Mucosa of gallbladder (tissue), 1 donor: Measurements from ENCODE around the gene KCNK1. TPM values are rescaled to one million over a fixed set of nuclear protein-coding genes. Genes with fewer than 3 reads are reported as not detected.
"Not testable (repeated sequence)": the region's sequence is repeated elsewhere in the genome, so short reads cannot be mapped to it uniquely, and the experiment has no call there.

Experiments used
- DNase-seq: peaks from one replicate; pipeline ENCODE4 v3.0.0-alpha.2; 2020; ENCODE audit warnings: low spot score
- total RNA-seq: library from RNA; stranded (reverse); gene quantifications from one replicate; pipeline ENCODE4 v1.2.1, GENCODE V29; 2021
- donor health status: DM: no; HTN: no; CAD: no.

KCNK1 gene
- total RNA-seq, 1 donor from 2014 or later = 24.5 TPM

DNA sequence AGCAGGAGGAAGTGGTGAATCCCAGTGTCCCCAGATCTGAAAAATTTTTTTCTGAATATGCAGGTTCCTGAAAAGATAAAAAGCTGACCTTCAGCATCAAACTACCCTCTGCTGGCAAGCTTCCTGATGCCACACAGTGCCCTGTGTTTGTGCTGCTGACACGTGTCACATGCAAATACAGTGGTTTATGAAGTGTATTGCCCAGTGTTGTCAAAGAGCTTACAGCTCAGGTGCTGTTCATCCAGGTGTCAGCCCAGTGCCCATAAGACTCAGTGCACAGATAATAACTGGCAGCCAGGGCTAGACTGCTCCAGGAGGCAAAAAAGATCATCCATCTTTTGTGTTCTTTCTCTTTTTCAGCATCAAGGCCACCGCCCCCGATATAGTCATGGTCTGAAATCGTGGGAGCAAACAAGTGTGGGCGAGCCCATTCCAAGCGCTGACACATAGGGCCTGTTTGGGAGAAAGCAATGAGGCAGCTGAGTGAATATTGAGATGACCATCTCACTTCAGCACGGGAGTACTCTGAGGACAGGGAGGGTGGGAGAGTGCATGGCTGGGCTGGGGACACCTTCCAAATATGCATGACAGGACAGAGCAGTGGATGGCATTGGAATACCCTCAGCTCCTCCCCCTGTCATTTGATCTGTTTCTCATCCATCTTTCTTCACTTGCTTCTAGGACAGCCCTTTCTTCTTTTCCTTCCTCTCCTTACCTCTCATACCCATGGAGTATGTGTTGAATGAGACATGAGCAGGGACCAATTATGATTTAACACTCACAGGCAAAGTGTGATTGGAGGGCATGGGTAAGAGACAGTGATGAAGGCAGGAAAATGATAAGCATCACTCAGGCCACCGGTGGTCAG is 6.4 kb upstream of the KCNK1 start:
- peak; percentile 33 for DNase-seq

- no peak for DNase-seq
Measured at GRCh38 chr1:233608988-233609387, 4.9 kb upstream of the KCNK1 start.

DNA sequence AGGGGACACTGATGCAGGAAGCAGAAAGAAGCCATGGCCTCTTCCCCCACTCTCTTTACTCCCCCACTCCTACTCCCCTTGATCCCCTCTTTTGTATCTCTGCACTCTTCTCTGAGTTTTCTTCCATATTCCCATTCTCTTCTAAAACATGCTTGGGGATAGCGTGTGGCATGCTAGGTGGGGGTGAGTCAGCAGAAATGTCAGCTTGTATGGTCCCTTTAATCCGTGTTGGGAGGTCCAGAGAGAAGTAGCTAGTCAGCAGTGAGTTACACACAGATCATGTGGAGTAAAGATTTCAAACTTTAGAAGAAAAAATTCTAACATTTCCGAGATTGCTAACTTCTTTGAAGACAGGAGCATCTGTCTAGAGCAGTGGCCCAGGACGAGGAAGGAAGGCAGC is 4.0 kb upstream of the KCNK1 start:
- no peak for DNase-seq

DNA sequence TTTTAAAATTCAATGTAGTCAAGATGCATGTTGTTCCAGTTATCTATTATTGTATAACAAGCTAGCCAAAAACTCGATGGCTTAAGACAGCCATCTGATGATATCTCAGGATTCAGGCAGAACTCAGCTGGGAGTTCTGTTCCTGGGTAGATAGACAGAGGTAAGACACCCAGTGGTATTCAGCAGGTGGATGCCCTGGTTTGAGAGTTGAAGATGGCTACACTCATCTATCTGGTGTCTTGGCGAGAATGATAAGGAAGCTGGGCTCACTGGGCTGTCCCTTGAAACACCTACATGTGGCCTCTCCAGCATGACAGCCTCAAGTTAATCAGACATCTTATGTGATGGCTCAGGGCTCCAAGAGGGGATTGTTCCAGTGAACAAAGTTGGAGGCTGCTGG is 3.3 kb upstream of the KCNK1 start:
- no peak for DNase-seq

DNA sequence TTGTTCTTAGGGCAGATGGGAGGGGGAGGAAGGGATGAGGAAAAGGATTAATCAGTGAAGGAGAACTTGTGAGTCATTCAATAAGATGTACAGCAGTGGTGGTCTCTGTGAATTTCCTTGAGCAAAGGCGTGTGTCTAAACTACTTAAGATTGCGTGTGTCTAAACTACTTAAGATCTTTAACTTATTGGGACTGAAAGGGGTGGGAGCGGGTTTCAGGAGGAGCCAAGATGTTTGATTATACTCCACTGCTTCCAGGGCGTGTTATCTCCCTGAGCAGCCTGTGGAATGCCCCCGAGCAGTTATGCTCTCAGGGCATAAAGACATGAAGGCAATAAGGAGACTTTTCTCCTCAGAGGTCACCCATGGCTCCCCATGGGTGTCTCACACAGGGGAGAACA is 2.5 kb upstream of the KCNK1 start:
- not testable (repeated sequence) for DNase-seq

DNA sequence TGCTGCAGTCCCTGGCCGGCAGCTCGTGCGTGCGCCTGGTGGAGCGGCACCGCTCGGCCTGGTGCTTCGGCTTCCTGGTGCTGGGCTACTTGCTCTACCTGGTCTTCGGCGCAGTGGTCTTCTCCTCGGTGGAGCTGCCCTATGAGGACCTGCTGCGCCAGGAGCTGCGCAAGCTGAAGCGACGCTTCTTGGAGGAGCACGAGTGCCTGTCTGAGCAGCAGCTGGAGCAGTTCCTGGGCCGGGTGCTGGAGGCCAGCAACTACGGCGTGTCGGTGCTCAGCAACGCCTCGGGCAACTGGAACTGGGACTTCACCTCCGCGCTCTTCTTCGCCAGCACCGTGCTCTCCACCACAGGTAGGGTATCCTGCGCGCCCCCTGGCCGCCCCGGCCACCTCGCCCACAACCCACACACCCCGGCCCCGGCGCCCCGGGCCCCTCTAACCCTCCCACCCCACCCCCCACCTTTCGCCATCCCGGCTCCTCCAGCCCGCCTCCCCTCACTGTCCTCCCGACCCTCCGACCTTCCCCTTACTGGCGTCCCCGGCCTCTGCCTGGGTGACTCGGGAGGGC is 352 bp downstream of the KCNK1 start:
- peak; percentile 16 for DNase-seq

- no peak for DNase-seq
Measured at GRCh38 chr1:233614743-233615521, 1.0 kb downstream of the KCNK1 start.

DNA sequence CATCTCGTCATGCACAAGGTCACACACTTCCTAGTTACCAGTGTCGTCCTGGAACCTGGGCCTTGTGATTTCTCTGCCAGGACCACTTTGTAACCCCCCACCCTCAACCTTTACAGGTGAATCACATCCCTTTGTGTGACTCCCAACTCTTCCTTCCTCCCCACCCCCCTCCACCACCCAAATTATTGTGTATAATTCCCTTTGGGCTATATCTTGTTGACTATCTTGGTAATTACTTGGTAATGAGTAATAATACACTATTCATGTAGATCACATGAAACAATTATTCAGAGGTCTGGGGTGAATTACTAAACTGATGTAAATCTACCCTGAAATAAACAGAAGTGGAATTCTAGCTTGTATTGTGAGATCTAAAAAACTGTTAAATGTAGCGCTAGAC is 1.7 kb downstream of the KCNK1 start:
- no peak for DNase-seq

- DNase-seq = no peak
Measured at GRCh38 chr1:233617025-233617424, 3.1 kb downstream of the KCNK1 start.

DNA sequence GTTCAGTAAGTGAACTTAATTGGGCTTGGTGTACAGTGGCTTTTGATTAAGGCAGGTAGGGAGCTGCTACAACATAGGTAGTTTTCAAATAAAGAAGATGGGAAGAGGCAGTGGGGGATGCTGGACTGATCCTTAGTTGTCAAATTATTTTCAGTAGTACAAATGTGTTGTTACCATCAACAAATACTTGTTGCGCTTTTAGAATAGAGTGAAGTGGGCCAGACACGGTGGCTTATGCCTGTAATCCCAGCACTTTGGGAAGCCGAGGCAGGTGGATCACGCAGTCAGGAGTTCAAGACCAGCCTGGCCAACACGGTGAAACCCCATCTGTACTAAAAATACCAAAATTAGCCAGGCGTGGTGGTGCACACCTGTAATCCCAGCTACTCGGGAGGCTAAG is 5.5 kb downstream of the KCNK1 start:
- DNase-seq = not testable (repeated sequence)

DNA sequence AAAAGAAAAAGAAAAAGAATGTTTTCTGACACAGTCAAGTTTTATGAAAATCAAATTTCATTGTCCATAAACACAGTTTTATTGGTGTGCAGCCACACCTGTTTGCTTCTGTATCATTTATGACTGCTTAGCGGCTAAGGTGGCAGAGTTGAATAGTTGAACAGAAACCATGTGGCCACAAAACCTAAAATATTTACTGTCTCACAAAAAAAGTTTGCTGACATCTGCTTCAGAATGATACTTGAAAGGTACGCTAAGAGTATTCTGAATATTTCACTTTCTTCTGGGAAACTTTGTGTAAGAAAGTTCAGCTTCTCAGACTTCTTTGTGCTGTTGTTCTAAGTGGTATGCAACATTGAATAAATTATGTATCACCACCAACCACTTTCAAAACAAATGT is 6.2 kb downstream of the KCNK1 start:
- DNase-seq = no peak

GRCh38 chr1:233621923-233622322 is 8.0 kb downstream of the KCNK1 start:
- DNase-seq = no peak

- DNase-seq = no peak
Measured at GRCh38 chr1:233624289-233624688, 10.4 kb downstream of the KCNK1 start.

DNA sequence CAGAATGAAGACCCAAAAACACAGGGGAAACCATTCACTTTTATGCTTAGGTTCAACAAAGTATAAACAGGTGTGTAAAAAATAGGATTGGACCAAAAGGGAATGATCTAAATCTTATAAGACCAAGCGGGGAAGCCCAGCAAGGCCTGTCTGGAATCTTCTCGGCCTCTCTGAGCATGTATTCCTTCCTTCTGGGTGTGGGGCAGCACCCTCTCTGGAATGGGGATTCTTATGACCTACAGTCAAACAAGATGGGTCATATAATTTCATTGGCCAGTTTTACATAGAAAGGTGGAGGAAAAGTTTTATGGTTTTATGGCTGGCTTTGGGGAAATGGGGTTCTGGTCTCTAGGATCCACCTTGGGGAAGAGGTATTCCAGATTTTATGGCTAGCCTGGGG is 11.2 kb downstream of the KCNK1 start:
- DNase-seq = no peak

DNA sequence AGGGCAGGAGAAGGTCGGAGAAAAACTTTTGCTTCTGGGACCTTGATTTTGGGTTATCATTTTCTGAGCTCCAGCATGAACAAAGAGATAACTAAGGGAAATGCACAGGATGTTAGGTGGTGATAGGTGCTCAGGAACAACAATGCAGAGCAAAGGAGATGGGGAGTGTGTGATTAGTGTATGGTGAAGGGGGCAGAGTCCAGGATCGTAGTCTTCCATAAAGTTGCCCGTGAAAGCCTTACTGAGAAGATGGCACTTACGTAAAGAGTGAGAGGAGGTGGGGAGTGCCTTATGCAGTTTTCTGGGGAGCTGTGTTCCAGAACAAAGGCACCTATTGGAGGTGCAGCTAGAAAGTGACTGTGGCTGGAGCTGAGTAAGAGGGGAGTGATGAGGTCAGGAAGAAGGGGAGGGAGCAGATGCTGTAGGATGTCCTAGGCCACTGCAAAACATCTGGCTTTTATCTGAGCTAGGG is 11.6 kb downstream of the KCNK1 start:
- DNase-seq = no peak

DNA sequence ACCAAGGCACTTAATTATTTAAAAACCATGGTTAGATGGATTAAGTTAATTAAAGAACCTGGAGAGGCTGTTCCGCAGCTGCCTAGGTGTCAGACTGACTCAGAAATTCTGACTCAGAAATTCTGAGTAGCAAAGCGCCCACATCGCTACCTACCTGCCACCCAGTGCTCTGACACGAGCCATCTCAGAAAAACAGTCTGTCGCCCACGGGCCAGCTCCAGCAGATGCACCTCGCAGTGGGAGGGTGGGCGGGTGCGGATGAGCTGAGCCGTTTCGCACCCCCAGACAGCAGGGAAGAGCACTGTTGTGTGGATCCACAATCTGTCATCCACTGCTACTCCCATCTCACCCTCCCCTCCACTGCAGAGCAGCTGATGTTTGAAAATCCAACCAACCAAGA is 13.5 kb downstream of the KCNK1 start:
- no peak for DNase-seq

DNA sequence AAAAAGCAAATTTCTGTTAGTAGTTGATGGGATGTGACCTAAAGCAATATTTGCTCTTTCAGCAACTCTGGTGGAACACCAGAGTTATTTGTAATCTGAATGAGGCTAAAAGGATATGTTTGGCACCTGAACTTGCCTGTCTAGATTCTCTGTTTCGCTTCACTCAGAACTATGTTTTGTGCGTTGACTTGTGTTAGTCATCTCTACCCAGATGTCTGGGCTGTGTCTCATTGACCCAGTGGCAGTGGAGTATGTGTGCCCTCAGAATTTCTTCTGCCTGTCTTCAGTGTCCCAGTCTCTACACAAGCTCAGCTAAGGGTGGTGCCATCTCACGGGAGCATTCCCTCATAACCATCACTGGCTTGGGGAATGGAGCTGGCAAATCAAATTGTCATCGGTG is 13.9 kb downstream of the KCNK1 start:
- DNase-seq = no peak

- DNase-seq = no peak
Measured at GRCh38 chr1:233629305-233629935, 15.5 kb downstream of the KCNK1 start.

GRCh38 chr1:233631810-233632405 is 18.0 kb downstream of the KCNK1 start:
- no peak for DNase-seq

GRCh38 chr1:233632436-233632835 is 18.5 kb downstream of the KCNK1 start:
- no peak for DNase-seq

DNA sequence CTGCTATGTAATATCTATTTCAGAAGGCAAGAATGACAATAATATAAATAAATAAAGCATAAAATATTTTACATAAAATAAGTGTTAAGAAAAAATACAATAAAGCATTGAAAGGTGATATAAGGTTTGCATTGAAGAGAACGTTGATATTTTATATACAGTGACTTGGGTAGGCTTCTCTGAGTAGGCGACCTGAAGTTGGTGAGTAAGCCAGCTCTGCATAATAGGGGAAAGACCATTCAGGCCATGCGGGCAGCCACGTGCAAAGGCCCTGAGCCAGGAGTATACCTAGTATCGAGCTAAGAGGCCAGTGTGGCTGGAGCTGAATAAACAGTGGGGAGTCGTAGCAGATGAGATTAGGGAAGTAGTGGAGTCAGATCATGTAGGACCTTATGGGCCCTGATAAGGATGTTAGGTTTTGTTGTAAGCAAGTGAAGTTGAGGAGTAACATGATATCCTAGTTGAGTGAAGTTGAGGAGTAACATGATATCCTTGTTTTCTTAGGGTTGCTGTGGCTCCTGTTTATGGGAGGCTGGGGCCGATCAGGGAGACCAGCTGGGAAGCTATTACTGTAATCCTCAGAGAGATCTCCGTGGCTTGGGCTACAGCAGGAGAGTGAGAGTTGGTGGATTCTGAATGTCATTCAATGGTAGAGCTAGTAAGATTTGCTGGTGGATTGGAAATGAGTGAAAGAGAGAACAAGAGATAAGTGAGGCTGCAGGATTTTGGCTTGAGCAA is 22.0 kb downstream of the KCNK1 start:
- DNase-seq = no peak
